K562 (cell line): Measurements from ENCODE around the gene MRPL40. TPM values are rescaled to one million over a fixed set of nuclear protein-coding genes. Genes with fewer than 3 reads are reported as not detected.

Experiments
- CC2D1A ChIP-seq: fragments of 450-650 bp; IDR thresholded peaks from 2 replicates; pipeline ENCODE4 v1.6.1; 2017; ENCODE audit warnings: mild to moderate bottlenecking
- CHD1 ChIP-seq: fragments of 200-600 bp; sonication (generic); IDR thresholded peaks from one replicate; pipeline ENCODE4 v1.6.1; 2012; ENCODE audit warnings: mild to moderate bottlenecking, moderate library complexity, low read length, inconsistent platforms
- CHD2 ChIP-seq: IDR thresholded peaks from 2 replicates; pipeline ENCODE4 v1.6.1; 2011; ENCODE audit warnings: low read depth, low read length
- ERF ChIP-seq: fragments of 450-650 bp; formaldehyde crosslinking; IDR thresholded peaks from 2 replicates; pipeline ENCODE4 v1.4.0; 2020; ENCODE audit warnings: mild to moderate bottlenecking, mixed read lengths
- HDAC6 ChIP-seq: IDR thresholded peaks from 2 replicates; pipeline ENCODE4 v1.6.1; 2012; ENCODE audit warnings: low read depth, mild to moderate bottlenecking, control low read depth, inconsistent platforms, low read length, moderate library complexity
- HMG20A ChIP-seq: fragments of 450-650 bp; formaldehyde crosslinking; conservative IDR thresholded peaks from 2 replicates; pipeline ENCODE4 v1.4.0; 2020; ENCODE audit warnings: mild to moderate bottlenecking, mixed read lengths
- KAT7 ChIP-seq: sonication (generic); formaldehyde crosslinking; IDR thresholded peaks from 2 replicates; pipeline ENCODE4 v1.8.0; 2022; ENCODE audit warnings: missing genetic modification reagents, mild to moderate bottlenecking, borderline replicate concordance
- MECOM ChIP-seq: fragments of 250-450 bp; sonication (Bioruptor Pico); IDR thresholded peaks from 2 replicates; pipeline ENCODE4 v1.8.0; 2022; ENCODE audit warnings: inconsistent platforms
- NCOA1 ChIP-seq: fragments of 450-650 bp; IDR thresholded peaks from 2 replicates; pipeline ENCODE4 v1.6.1; 2016; ENCODE audit warnings: low read depth
- PHF20 ChIP-seq: fragments of 450-650 bp; IDR thresholded peaks from 2 replicates; pipeline ENCODE4 v1.6.1; 2018; ENCODE audit not compliant: partially characterized antibody
- RBM39 ChIP-seq: fragments of 200-400 bp; formaldehyde crosslinking; optimal IDR thresholded peaks from 2 replicates; pipeline ENCODE3; 2018; ENCODE audit warnings: low read depth, low read length
- SMARCA4 ChIP-seq: fragments of 450-650 bp; IDR thresholded peaks from 2 replicates; pipeline ENCODE4 v1.6.1; 2016
- YY1 ChIP-seq, 3 experiments: IDR thresholded peaks; 2 replicates each; pipeline ENCODE4 v1.6.1; 2011; ENCODE audit warnings: low read length in 2 of 3, mild to moderate bottlenecking in 2 of 3, moderate library complexity in 2 of 3, borderline replicate concordance in 1 of 3, control low read depth in 1 of 3, low read depth in 1 of 3; ENCODE audit not compliant: insufficient read depth in 3 of 3, insufficient replicate concordance in 2 of 3, control insufficient read depth in 1 of 3, insufficient read length in 1 of 3; ENCODE audit errors: extremely low read depth in 1 of 3
- ZNF133 ChIP-seq: fragments of 250-450 bp; sonication (Bioruptor Pico); IDR thresholded peaks from 2 replicates; pipeline ENCODE4 v1.4.0; 2020; ENCODE audit warnings: mild to moderate bottlenecking
- ZNF140 ChIP-seq: fragments of 250-450 bp; sonication (Bioruptor Pico); IDR thresholded peaks from 2 replicates; pipeline ENCODE4 v1.8.0; 2021; ENCODE audit warnings: moderate library complexity, mild to moderate bottlenecking, inconsistent platforms
- ZNF408 ChIP-seq: fragments of 250-450 bp; sonication (Bioruptor Pico); IDR thresholded peaks from 2 replicates; pipeline ENCODE4 v1.4.0; 2020; ENCODE audit warnings: low read depth, mild to moderate bottlenecking, moderate library complexity
- ZNF445 ChIP-seq: fragments of 250-450 bp; sonication (Bioruptor Pico); IDR thresholded peaks from 2 replicates; pipeline ENCODE4 v1.4.0; 2020; ENCODE audit warnings: low read depth, mild to moderate bottlenecking, moderate library complexity
- polyA plus RNA-seq, 8 experiments: library from polyadenylated mRNA; depleted of rRNA in 4 of 8; stranded (reverse) in 5 of 8; unstranded in 3 of 8; fragments of >200 nt; fragmentation: Nextera tagmentation in 2 of 8; fragmentation: Illumina TruSeq in 1 of 8; extraction: Ambion mirVana in 2 of 8; extraction: Trizol in 1 of 8; gene quantifications; 2 replicates each; pipeline versions ENCODE4 v1.2.1 to v1.2.3, GENCODE V29; 2011 to 2014; ENCODE audit warnings: inconsistent platforms in 1 of 8, missing spikeins in 1 of 8
- total RNA-seq, 7 experiments: library from RNA; depleted of rRNA in 6 of 7; stranded (reverse); fragments of >200 nt in 6 of 7; fragmentation: Illumina TruSeq in 2 of 7; extraction: Trizol in 2 of 7; gene quantifications; 2 replicates each; pipeline versions ENCODE4 v1.2.1 to v1.2.3, GENCODE V29; 2011 to 2021; ENCODE audit warnings: low replicate concordance in 1 of 7
- TF ChIP-seq, protein P1 (sequence below): fragments of 250-450 bp; sonication (Bioruptor Pico); IDR thresholded peaks from 2 replicates; pipeline ENCODE4 v1.8.0; 2022; ENCODE audit warnings: moderate library complexity, mild to moderate bottlenecking, inconsistent platforms
- TF ChIP-seq, protein P2 (sequence below): fragments of 450-650 bp; formaldehyde crosslinking; IDR thresholded peaks from 2 replicates; pipeline ENCODE4 v1.4.0; 2020; ENCODE audit warnings: mild to moderate bottlenecking, moderate library complexity
- TF ChIP-seq, protein P3 (sequence below), 2 experiments: IDR thresholded peaks in 1 of 2; conservative IDR thresholded peaks in 1 of 2; 2 replicates each; pipeline ENCODE4 v1.6.1; 2016; ENCODE audit warnings: low read depth in 2 of 2, mild to moderate bottlenecking in 1 of 2, missing compliant biosample characterization in 1 of 2, missing genetic modification characterization in 1 of 2, moderate library complexity in 1 of 2
- TF ChIP-seq, protein P4 (sequence below): fragments of 250-450 bp; sonication (Bioruptor Pico); IDR thresholded peaks from 2 replicates; pipeline ENCODE4 v1.8.0; 2021; ENCODE audit warnings: borderline replicate concordance, mild to moderate bottlenecking, moderate library complexity; ENCODE audit not compliant: poor library complexity, severe bottlenecking

Gene MRPL40
- total and polyA plus RNA-seq, 9 of the 15 experiments (the other 6 are each of a cell fraction or from before 2014, with no cell fraction given) = 132 to 652 (median 208) TPM

DNA sequence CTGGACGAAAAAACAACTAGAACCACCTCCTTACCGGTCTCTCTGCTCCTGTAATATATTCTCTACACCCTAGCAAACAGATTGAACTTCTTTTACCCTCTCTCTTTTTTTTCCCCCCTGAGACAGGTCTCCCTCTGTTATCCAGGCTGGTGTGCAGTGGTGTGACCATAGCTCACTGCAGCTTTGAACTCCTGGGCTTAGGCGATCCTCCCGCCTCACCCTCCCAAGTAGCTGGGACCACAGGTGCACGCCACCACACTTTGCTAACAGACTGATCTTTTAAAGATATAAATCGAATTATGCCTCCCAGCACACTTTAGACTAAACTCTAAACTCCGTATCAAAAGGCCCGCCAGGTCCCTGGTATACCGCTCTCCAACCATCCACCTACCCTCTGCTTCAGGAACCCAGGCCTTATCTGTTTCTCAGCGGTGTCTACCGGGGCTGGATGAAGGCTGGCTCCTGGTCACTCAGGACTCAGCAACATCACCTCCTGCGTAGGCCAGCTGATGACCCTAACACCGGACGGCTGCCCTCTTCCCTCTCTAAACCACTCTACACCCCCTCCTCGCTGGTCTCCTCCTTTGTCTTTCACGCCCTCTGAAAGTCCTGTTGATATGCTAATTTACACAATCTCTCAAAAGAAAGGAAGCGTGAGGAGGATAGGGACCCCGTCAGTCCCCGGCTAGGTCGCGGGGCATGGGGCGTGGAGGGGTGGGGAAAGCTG lies 14.4 kb downstream of the MRPL40 start (continued):
- no peak for TF ChIP-seq YY1 (IDR thresholded peaks at IDR 0.05; ENCODE audit: borderline replicate concordance in 1 of 3, control insufficient read depth in 1 of 3, extremely low read depth in 1 of 3, insufficient read depth in 3 of 3, insufficient read length in 1 of 3, insufficient replicate concordance in 2 of 3, low read depth in 1 of 3, low read length in 2 of 3)
- TF ChIP-seq ZNF445 = 0 out of 2 replicates have a peak, but pooled peaks have one; percentile 47
- TF ChIP-seq ZNF140 = no peak
- TF ChIP-seq ZNF133 = 0 out of 2 replicates have a peak, but pooled peaks have one; percentile 51
- TF ChIP-seq PHF20 = peak; percentile 48
- TF ChIP-seq CHD1 = peak; percentile 17
- TF ChIP-seq CHD2 = no peak
- TF ChIP-seq, protein P1, sequence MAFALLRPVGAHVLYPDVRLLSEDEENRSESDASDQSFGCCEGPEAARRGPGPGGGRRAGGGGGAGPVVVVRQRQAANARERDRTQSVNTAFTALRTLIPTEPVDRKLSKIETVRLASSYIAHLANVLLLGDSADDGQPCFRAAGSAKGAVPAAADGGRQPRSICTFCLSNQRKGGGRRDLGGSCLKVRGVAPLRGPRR (CRISPR knock-in tag) = no peak; the same call in 1 of the 2 replicates
- TF ChIP-seq, protein P2, sequence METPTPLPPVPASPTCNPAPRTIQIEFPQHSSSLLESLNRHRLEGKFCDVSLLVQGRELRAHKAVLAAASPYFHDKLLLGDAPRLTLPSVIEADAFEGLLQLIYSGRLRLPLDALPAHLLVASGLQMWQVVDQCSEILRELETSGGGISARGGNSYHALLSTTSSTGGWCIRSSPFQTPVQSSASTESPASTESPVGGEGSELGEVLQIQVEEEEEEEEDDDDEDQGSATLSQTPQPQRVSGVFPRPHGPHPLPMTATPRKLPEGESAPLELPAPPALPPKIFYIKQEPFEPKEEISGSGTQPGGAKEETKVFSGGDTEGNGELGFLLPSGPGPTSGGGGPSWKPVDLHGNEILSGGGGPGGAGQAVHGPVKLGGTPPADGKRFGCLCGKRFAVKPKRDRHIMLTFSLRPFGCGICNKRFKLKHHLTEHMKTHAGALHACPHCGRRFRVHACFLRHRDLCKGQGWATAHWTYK (CRISPR knock-in tag) = 0 out of 2 replicates have a peak, but pooled peaks have one; percentile 12
- TF ChIP-seq NCOA1 = peak; percentile 57; the same call in 1 of the 2 replicates
- peak; percentile 78; the same call in 1 of the 2 replicates for TF ChIP-seq ERF (CRISPR knock-in tag)
- peak; percentile 63 for TF ChIP-seq SMARCA4
- TF ChIP-seq, protein P3, sequence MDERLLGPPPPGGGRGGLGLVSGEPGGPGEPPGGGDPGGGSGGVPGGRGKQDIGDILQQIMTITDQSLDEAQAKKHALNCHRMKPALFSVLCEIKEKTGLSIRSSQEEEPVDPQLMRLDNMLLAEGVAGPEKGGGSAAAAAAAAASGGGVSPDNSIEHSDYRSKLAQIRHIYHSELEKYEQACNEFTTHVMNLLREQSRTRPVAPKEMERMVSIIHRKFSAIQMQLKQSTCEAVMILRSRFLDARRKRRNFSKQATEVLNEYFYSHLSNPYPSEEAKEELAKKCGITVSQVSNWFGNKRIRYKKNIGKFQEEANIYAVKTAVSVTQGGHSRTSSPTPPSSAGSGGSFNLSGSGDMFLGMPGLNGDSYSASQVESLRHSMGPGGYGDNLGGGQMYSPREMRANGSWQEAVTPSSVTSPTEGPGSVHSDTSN (CRISPR knock-in tag; IDR thresholded peaks at IDR 0.05; ENCODE audit: low read depth) = no peak
- TF ChIP-seq, protein P3 (tag; conservative IDR thresholded peaks at IDR 0.05; ENCODE audit: low read depth) = no peak
- TF ChIP-seq HDAC6 = no peak
- TF ChIP-seq MECOM (CRISPR knock-in tag) = no peak
- peak; percentile 75; the same call in 1 of the 2 replicates for TF ChIP-seq ZNF408 (CRISPR knock-in tag)
- 0 out of 2 replicates have a peak, but pooled peaks have one; percentile 41 for TF ChIP-seq CC2D1A
- TF ChIP-seq, protein P4, sequence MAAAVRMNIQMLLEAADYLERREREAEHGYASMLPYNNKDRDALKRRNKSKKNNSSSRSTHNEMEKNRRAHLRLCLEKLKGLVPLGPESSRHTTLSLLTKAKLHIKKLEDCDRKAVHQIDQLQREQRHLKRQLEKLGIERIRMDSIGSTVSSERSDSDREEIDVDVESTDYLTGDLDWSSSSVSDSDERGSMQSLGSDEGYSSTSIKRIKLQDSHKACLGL (CRISPR knock-in tag) = peak; percentile 6
- TF ChIP-seq HMG20A (CRISPR knock-in tag) = no peak
- TF ChIP-seq KAT7 (CRISPR knock-in tag) = no peak
- TF ChIP-seq RBM39 = peak; percentile 89
